ENCODE data around the gene SLC5A11. TPM values are rescaled to one million over a fixed set of nuclear protein-coding genes. Genes with fewer than 3 reads are reported as not detected.

The SLC5A11 gene
- total and polyA plus RNA-seq, 2 experiments from 2014 or later = 1.2 to 1.7 TPM

GRCh38 chr16:24900230-24900629, 54.5 kb downstream of the SLC5A11 start:
- Histone ChIP-seq H3K27ac (no peak overlapping the region), H3K79me2 (no peaks in the 10 kb centered on the region), H3K27me3 (no peaks in the 10 kb centered on the region), H3K4me2 (no peak overlapping the region), H4K20me1 (ENCODE audit: insufficient read depth, poor library complexity, severe bottlenecking) (no peaks in the 10 kb centered on the region), H3K9me3 (ENCODE audit: low read depth) (no peaks in the 10 kb centered on the region), H3K36me3 (replicated peaks; ENCODE audit: insufficient read depth, low read depth) (no peaks in the 10 kb centered on the region), H3K9me2 (replicated peaks; ENCODE audit: insufficient read depth) (no peaks in the 10 kb centered on the region), H3K4me3 (no peak overlapping the region), H2AFZ (no peak overlapping the region), H3K4me1 (ENCODE audit: insufficient read depth) (no peaks in the 10 kb centered on the region)
- no peak for TF ChIP-seq CTCF (IDR thresholded peaks at IDR 0.05; ENCODE audit: poor library complexity)
- TF ChIP-seq EZH2phosphoT487 (IDR thresholded peaks at IDR 0.05; ENCODE audit: low read depth, severe bottlenecking, unreplicated experiment) = no peak
- TF ChIP-seq EZH2 (IDR thresholded peaks at IDR 0.05; ENCODE audit: borderline replicate concordance) = no peak
- no peak for DNase-seq (ENCODE audit: low spot score)

GRCh38 chr16:24906199-24906808, 60.5 kb downstream of the SLC5A11 start:
- DNase-seq (ENCODE audit: low spot score) = peak; percentile 38
- TF ChIP-seq CTCF (IDR thresholded peaks at IDR 0.05; ENCODE audit: poor library complexity) (peak; percentile 45), EZH2phosphoT487 (IDR thresholded peaks at IDR 0.05; ENCODE audit: low read depth, severe bottlenecking, unreplicated experiment) (no peak), EZH2 (IDR thresholded peaks at IDR 0.05; ENCODE audit: borderline replicate concordance) (no peak)
- no peak overlapping the region for H3K4me3 ChIP-seq

GRCh38 chr16:24906901-24907300, 61.1 kb downstream of the SLC5A11 start:
- no peak overlapping the region for H2AFZ ChIP-seq
- H3K27me3 ChIP-seq = no peaks in the 10 kb centered on the region
- 96% methylated on average over 10 of the region's 10 CpGs for WGBS (ENCODE audit: low lambda C conversion rate, missing lambda C conversion rate)
- H3K79me2 ChIP-seq = no peaks in the 10 kb centered on the region
- H3K27ac ChIP-seq = no peak overlapping the region
- H3K9me2 ChIP-seq (replicated peaks; ENCODE audit: insufficient read depth) = no peaks in the 10 kb centered on the region
- no peaks in the 10 kb centered on the region for H4K20me1 ChIP-seq (ENCODE audit: insufficient read depth, poor library complexity, severe bottlenecking)
- no peak overlapping the region for H3K4me3 ChIP-seq
- TF ChIP-seq CTCF (IDR thresholded peaks at IDR 0.05; ENCODE audit: poor library complexity) (no peak), EZH2 (IDR thresholded peaks at IDR 0.05; ENCODE audit: borderline replicate concordance) (no peak), EZH2phosphoT487 (IDR thresholded peaks at IDR 0.05; ENCODE audit: low read depth, severe bottlenecking, unreplicated experiment) (no peak)
- H3K9me3 ChIP-seq (ENCODE audit: low read depth) = no peaks in the 10 kb centered on the region
- H3K36me3 ChIP-seq (replicated peaks; ENCODE audit: insufficient read depth, low read depth) = no peaks in the 10 kb centered on the region
- DNase-seq (ENCODE audit: low spot score) = no peak
- H3K4me1 ChIP-seq (ENCODE audit: insufficient read depth) = no peaks in the 10 kb centered on the region
- H3K4me2 ChIP-seq = no peak overlapping the region

More at GRCh38 chr16:24906199-24906808, 60.5 kb downstream of the SLC5A11 start:
- Histone ChIP-seq H3K4me2 (no peak overlapping the region), H3K9me3 (ENCODE audit: low read depth) (no peaks in the 10 kb centered on the region), H3K27ac (no peak overlapping the region), H3K79me2 (no peaks in the 10 kb centered on the region), H2AFZ (no peak overlapping the region), H4K20me1 (ENCODE audit: insufficient read depth, poor library complexity, severe bottlenecking) (no peaks in the 10 kb centered on the region), H3K9me2 (replicated peaks; ENCODE audit: insufficient read depth) (no peaks in the 10 kb centered on the region), H3K36me3 (replicated peaks; ENCODE audit: insufficient read depth, low read depth) (no peaks in the 10 kb centered on the region), H3K4me1 (ENCODE audit: insufficient read depth) (no peaks in the 10 kb centered on the region), H3K27me3 (no peaks in the 10 kb centered on the region)
- WGBS (ENCODE audit: low lambda C conversion rate, missing lambda C conversion rate) = 60% methylated on average over 14 of the region's 14 CpGs

Data from hepatocyte (in vitro differentiated cells).